IgD-negative memory B cell (primary cell): ENCODE data around the gene NT5E. TPM values are rescaled to one million over a fixed set of nuclear protein-coding genes. Genes with fewer than 3 reads are reported as not detected.

Experiments
- H3K27ac Mint-ChIP-seq, 3 donors: one replicate each; pipeline ENCODE4 v1.8.0; 2020 to 2022; ENCODE audit warnings: mild to moderate bottlenecking in 3 of 3, mixed read lengths in 3 of 3, moderate library complexity in 1 of 3
- H3K27me3 Mint-ChIP-seq: one replicate; pipeline ENCODE4 v1.8.0; 2021; ENCODE audit warnings: mixed read lengths
- H3K36me3 Mint-ChIP-seq: one replicate; pipeline ENCODE4 v1.8.0; 2020; ENCODE audit warnings: mild to moderate bottlenecking, mixed read lengths
- H3K4me1 Mint-ChIP-seq, 3 donors: one replicate each; pipeline ENCODE4 v1.8.0; 2020 to 2022; ENCODE audit warnings: mixed read lengths in 3 of 3, mild to moderate bottlenecking in 1 of 3
- H3K4me3 Mint-ChIP-seq, 4 donors: one replicate each; pipeline ENCODE4 v1.8.0; 2020 to 2022; ENCODE audit warnings: mild to moderate bottlenecking in 4 of 4, mixed read lengths in 4 of 4, moderate library complexity in 3 of 4
- H3K9me3 Mint-ChIP-seq, 3 donors: one replicate each; pipeline ENCODE4 v1.8.0; 2020 to 2021; ENCODE audit warnings: mixed read lengths in 3 of 3, mild to moderate bottlenecking in 1 of 3
- polyA plus RNA-seq: library from polyadenylated mRNA; unstranded; fragments of 300-500 nt; fragmentation: Illumina TruSeq; gene quantifications from one replicate; pipeline ENCODE4 v1.2.3, GENCODE V29; 2021

Gene NT5E
- polyA plus RNA-seq, 1 donor from 2014 or later, result 118 TPM

GRCh38 chr6:85460154-85460920 lies 10.5 kb downstream of the NT5E start:
- Mint-ChIP-seq H3K9me3 (no peaks in the 10 kb centered on the region), H3K27me3 (peaks cover 4% of the 10 kb centered on the region), H3K36me3 (no peaks in the 10 kb centered on the region), H3K27ac (peak overlapping the region in 2 of 3 donors; percentile 32 to 94), H3K4me3 (peak overlapping the region in 2 of 4 donors; percentile 64 to 86), H3K4me1 (peaks cover 74 to 90% (median 76%) of the 10 kb centered on the region in 3 donors)

- H3K9me3 Mint-ChIP-seq, result no peaks in the 10 kb centered on the region
- H3K27ac Mint-ChIP-seq, result peak overlapping the region; percentile 62 to 94 (median 84)
- peak overlapping the region; percentile 21 to 86 (median 60) for H3K4me3 Mint-ChIP-seq
- H3K36me3 Mint-ChIP-seq, result peaks cover 2% of the 10 kb centered on the region
- H3K27me3 Mint-ChIP-seq, result no peaks in the 10 kb centered on the region
- H3K4me1 Mint-ChIP-seq, result peaks cover 73 to 89% (median 78%) of the 10 kb centered on the region in 3 donors
These were observed 11.3 kb downstream of the NT5E start for GRCh38 chr6:85460921-85461797.

GRCh38 chr6:85461798-85462170 lies 11.9 kb downstream of the NT5E start:
- Mint-ChIP-seq H3K27ac (peak overlapping the region; percentile 62 to 94 (median 84)), H3K4me3 (peak overlapping the region; percentile 21 to 86 (median 51)), H3K36me3 (peaks cover 2% of the 10 kb centered on the region), H3K9me3 (no peaks in the 10 kb centered on the region), H3K27me3 (no peaks in the 10 kb centered on the region), H3K4me1 (peaks cover 67 to 88% (median 78%) of the 10 kb centered on the region in 3 donors)

GRCh38 chr6:85462673-85463072 lies 12.8 kb downstream of the NT5E start:
- H3K9me3 Mint-ChIP-seq, result no peaks in the 10 kb centered on the region
- H3K4me1 Mint-ChIP-seq, result peaks cover 62 to 79% (median 69%) of the 10 kb centered on the region in 3 donors
- peaks cover 2% of the 10 kb centered on the region for H3K36me3 Mint-ChIP-seq
- no peaks in the 10 kb centered on the region for H3K27me3 Mint-ChIP-seq
- peak overlapping the region; percentile 62 to 95 (median 94) for H3K27ac Mint-ChIP-seq
- H3K4me3 Mint-ChIP-seq, result no peak overlapping the region

- Mint-ChIP-seq H3K27me3 (no peaks in the 10 kb centered on the region), H3K4me1 (peaks cover 54 to 69% (median 58%) of the 10 kb centered on the region in 3 donors), H3K36me3 (peaks cover 2% of the 10 kb centered on the region), H3K27ac (peak overlapping the region in 2 of 3 donors; percentile 54 to 95), H3K4me3 (peak overlapping the region in 1 of 4 donors; percentile 71), H3K9me3 (no peaks in the 10 kb centered on the region)
These were observed 13.9 kb downstream of the NT5E start for GRCh38 chr6:85463621-85464259.

GRCh38 chr6:85464260-85464644 lies 14.4 kb downstream of the NT5E start:
- Mint-ChIP-seq H3K4me3 (no peak overlapping the region), H3K27me3 (no peaks in the 10 kb centered on the region), H3K27ac (peak overlapping the region in 1 of 3 donors; percentile 54), H3K9me3 (no peaks in the 10 kb centered on the region), H3K36me3 (peaks cover 2% of the 10 kb centered on the region), H3K4me1 (peaks cover 50 to 66% (median 54%) of the 10 kb centered on the region in 3 donors)

- Mint-ChIP-seq H3K4me1 (peaks cover 45 to 63% (median 54%) of the 10 kb centered on the region in 3 donors), H3K27me3 (no peaks in the 10 kb centered on the region), H3K36me3 (peaks cover 2% of the 10 kb centered on the region), H3K27ac (peak overlapping the region in 1 of 3 donors; percentile 54), H3K4me3 (peak overlapping the region in 1 of 4 donors; percentile 23), H3K9me3 (no peaks in the 10 kb centered on the region)
These were observed 14.9 kb downstream of the NT5E start for GRCh38 chr6:85464722-85465150.

GRCh38 chr6:85465762-85466161 lies 15.9 kb downstream of the NT5E start:
- H3K4me1 Mint-ChIP-seq, result peaks cover 41 to 59% (median 50%) of the 10 kb centered on the region in 3 donors

GRCh38 chr6:85468326-85468725 lies 18.4 kb downstream of the NT5E start:
- Mint-ChIP-seq H3K4me3 (no peak overlapping the region), H3K36me3 (peaks cover 4% of the 10 kb centered on the region), H3K27me3 (no peaks in the 10 kb centered on the region), H3K27ac (no peak overlapping the region), H3K4me1 (peaks cover 21 to 37% (median 26%) of the 10 kb centered on the region in 3 donors), H3K9me3 (no peaks in the 10 kb centered on the region)

More at GRCh38 chr6:85465762-85466161, 15.9 kb downstream of the NT5E start:
- peak overlapping the region in 3 of 4 donors; percentile 32 to 87 (median 78) for H3K4me3 Mint-ChIP-seq
- H3K27me3 Mint-ChIP-seq, result no peaks in the 10 kb centered on the region
- peaks cover 4% of the 10 kb centered on the region for H3K36me3 Mint-ChIP-seq
- H3K9me3 Mint-ChIP-seq, result no peaks in the 10 kb centered on the region
- peak overlapping the region; percentile 20 to 40 (median 23) for H3K27ac Mint-ChIP-seq

GRCh38 chr6:85469276-85470022 lies 19.6 kb downstream of the NT5E start:
- no peaks in the 10 kb centered on the region for H3K27me3 Mint-ChIP-seq
- peaks cover 4% of the 10 kb centered on the region for H3K36me3 Mint-ChIP-seq
- H3K9me3 Mint-ChIP-seq, result no peaks in the 10 kb centered on the region
- H3K4me3 Mint-ChIP-seq, result no peak overlapping the region
- peaks cover 13 to 26% (median 17%) of the 10 kb centered on the region in 3 donors for H3K4me1 Mint-ChIP-seq
- no peak overlapping the region for H3K27ac Mint-ChIP-seq

- Mint-ChIP-seq H3K4me1 (peaks cover 7 to 21% (median 11%) of the 10 kb centered on the region in 3 donors), H3K9me3 (no peaks in the 10 kb centered on the region), H3K27ac (no peak overlapping the region), H3K4me3 (no peak overlapping the region), H3K36me3 (peaks cover 5% of the 10 kb centered on the region), H3K27me3 (no peaks in the 10 kb centered on the region)
These were observed 20.1 kb downstream of the NT5E start for GRCh38 chr6:85470023-85470410.

GRCh38 chr6:85472744-85473143 lies 22.9 kb downstream of the NT5E start:
- Mint-ChIP-seq H3K4me1 (peaks cover 0 to 9% (median 0%) of the 10 kb centered on the region in 3 donors), H3K36me3 (peaks cover 5% of the 10 kb centered on the region), H3K27ac (peak overlapping the region in 2 of 3 donors; percentile 53 to 84), H3K9me3 (no peaks in the 10 kb centered on the region), H3K4me3 (no peak overlapping the region), H3K27me3 (peaks cover 1% of the 10 kb centered on the region)

GRCh38 chr6:85473748-85474147 lies 23.9 kb downstream of the NT5E start:
- Mint-ChIP-seq H3K36me3 (peaks cover 5% of the 10 kb centered on the region), H3K4me1 (peaks cover 0 to 9% (median 0%) of the 10 kb centered on the region in 3 donors), H3K27ac (no peak overlapping the region), H3K9me3 (no peaks in the 10 kb centered on the region), H3K27me3 (peaks cover 1% of the 10 kb centered on the region), H3K4me3 (no peak overlapping the region)

GRCh38 chr6:85476532-85476931 lies 26.6 kb downstream of the NT5E start:
- Mint-ChIP-seq H3K27me3 (peaks cover 1% of the 10 kb centered on the region), H3K9me3 (no peaks in the 10 kb centered on the region), H3K27ac (no peak overlapping the region), H3K4me3 (peak overlapping the region in 1 of 4 donors; percentile 41), H3K4me1 (peaks cover 0 to 5% (median 1%) of the 10 kb centered on the region in 3 donors), H3K36me3 (peaks cover 3% of the 10 kb centered on the region)
